ENCODE data around the gene SLC13A1.

GRCh38 chr7:123210986-123211385, 11.2 kb upstream of the SLC13A1 start:
- TF ChIP-seq CTCF (IDR thresholded peaks at IDR 0.05; ENCODE audit: low read length) (no peak), EZH2 (optimal IDR thresholded peaks at IDR 0.05; ENCODE audit: low read depth, low read length) (no peak)

Data from MM.1S (cell line).